T-helper 1 cell treated with Interleukin-12 subunit alpha and Interleukin-12 subunit beta and Interleukin-4 antibody, amounts not matched to agents 30 μg/mL and 1 μg/mL, for 36 hours (primary cell): ENCODE measurements around the gene CLDN2.

Source experiments
- H3K27ac Mint-ChIP-seq: one replicate; pipeline ENCODE4 v1.8.0; 2021; ENCODE audit warnings: mild to moderate bottlenecking, mixed read lengths
- H3K27me3 Mint-ChIP-seq: one replicate; pipeline ENCODE4 v1.8.0; 2021; ENCODE audit warnings: low read depth, mixed read lengths
- H3K36me3 Mint-ChIP-seq: one replicate; pipeline ENCODE4 v1.8.0; 2021; ENCODE audit warnings: low read depth, mixed read lengths
- H3K4me1 Mint-ChIP-seq: one replicate; pipeline ENCODE4 v1.8.0; 2021; ENCODE audit warnings: low read depth, mixed read lengths
- H3K4me3 Mint-ChIP-seq: one replicate; pipeline ENCODE4 v1.8.0; 2021; ENCODE audit warnings: mild to moderate bottlenecking, moderate library complexity, mixed read lengths
- H3K9me3 Mint-ChIP-seq: one replicate; pipeline ENCODE4 v1.8.0; 2021; ENCODE audit warnings: mixed read lengths

Gene CLDN2

DNA sequence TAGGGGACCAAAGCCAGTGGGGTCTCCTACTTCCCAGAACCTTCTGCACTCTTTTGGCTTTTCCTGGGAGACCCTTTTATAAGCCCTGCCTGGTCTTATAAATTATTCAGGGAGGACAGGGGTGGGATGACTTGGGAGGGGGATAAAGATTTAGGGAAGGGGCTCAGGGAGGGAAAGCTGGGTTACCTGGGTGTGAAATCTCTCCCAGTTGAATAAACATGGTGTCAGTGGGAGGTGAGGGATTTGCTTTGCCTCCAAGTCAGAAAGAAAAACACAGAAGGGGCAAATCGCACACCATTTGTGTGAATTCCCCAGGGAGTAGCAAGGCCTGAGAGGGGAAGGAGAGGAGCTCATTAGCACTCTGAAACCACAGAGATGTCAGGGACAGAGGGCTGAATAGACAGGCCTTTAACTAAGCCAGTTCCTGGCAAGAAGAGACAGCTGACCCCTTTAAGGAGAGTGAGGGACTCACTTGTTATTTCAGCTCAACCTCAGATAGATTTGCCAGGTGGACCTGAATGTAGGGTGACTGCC is 16.8 kb upstream of the CLDN2 start, which contains the start of gene RIPPLY1:
Gene RIPPLY1, minus strand, starts transcription at position 51 of the 534 bp plus-strand sequence. CDS start 54 bp downstream, outside the sequence.
- no peaks in the 10 kb centered on the region for H3K9me3 Mint-ChIP-seq
- H3K27ac Mint-ChIP-seq, result no peak within 1 kb of the TSS
- no peak within 1 kb of the TSS for H3K4me3 Mint-ChIP-seq
- no peaks in the 10 kb centered on the region for H3K36me3 Mint-ChIP-seq
- no peaks in the 10 kb centered on the region for H3K27me3 Mint-ChIP-seq
- no peaks in the 10 kb centered on the region for H3K4me1 Mint-ChIP-seq

GRCh38 chrX:106903856-106904528 is 16.2 kb upstream of the CLDN2 start:
- Mint-ChIP-seq H3K4me3 (no peak overlapping the region), H3K4me1 (no peaks in the 10 kb centered on the region), H3K27ac (no peak overlapping the region), H3K27me3 (no peaks in the 10 kb centered on the region), H3K36me3 (no peaks in the 10 kb centered on the region), H3K9me3 (no peaks in the 10 kb centered on the region)

DNA sequence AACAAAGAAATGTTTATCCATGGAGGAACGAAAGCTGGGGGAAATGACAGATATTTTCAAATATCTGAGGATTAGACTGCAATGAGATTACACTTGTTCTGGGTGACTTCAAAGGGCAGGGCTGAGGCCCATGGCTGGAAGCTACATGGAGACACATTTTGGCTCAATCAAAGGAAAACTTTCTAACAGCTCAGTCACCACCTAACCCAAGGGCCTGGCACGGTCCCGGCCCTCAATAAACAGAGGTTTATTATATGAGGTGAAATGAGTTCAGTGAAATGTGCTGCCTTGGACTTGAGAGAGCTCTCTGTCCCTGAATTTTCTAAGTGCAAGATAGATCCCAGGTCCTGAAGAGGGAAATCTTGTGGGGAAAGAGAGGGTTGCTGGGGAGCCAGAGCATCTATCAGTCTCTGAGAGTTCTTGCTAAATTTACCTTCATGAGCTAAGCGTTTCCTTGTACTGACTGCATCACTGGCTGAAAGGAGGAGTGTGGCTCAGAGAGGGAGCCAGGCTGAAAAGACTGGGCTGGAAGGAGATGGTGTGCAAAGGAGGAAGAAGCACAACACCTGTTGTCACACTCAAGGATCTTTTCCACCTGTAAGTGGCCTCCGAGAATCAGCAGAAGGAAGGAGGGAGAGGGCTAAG is 15.0 kb upstream of the CLDN2 start:
- H3K27me3 Mint-ChIP-seq, result no peaks in the 10 kb centered on the region
- no peak overlapping the region for H3K4me3 Mint-ChIP-seq
- H3K9me3 Mint-ChIP-seq, result no peaks in the 10 kb centered on the region
- no peaks in the 10 kb centered on the region for H3K4me1 Mint-ChIP-seq
- no peak overlapping the region for H3K27ac Mint-ChIP-seq
- H3K36me3 Mint-ChIP-seq, result no peaks in the 10 kb centered on the region

GRCh38 chrX:106906361-106906760 is 13.8 kb upstream of the CLDN2 start:
- no peaks in the 10 kb centered on the region for H3K4me1 Mint-ChIP-seq
- no peak overlapping the region for H3K27ac Mint-ChIP-seq
- no peak overlapping the region for H3K4me3 Mint-ChIP-seq
- H3K36me3 Mint-ChIP-seq, result no peaks in the 10 kb centered on the region
- H3K9me3 Mint-ChIP-seq, result no peaks in the 10 kb centered on the region
- no peaks in the 10 kb centered on the region for H3K27me3 Mint-ChIP-seq

DNA sequence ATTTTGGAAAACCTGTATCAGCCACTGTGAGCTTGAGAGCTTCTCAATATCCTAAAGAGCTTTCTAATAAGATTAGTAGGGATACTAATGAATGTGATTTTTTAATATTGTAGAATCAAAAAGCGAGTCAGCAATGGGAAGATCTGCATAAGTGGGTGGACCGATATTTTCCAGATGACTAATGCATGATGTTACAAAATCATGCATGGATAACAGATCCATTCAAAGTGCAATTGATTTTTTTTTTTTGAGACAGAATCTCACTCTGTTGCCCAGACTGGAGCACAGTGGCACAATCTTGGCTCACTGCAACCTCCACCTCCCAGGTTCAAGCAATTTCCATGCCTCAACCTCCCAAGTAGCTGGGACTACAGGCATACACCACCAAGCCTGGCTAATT is 7.3 kb upstream of the CLDN2 start:
- H3K9me3 Mint-ChIP-seq, result no peaks in the 10 kb centered on the region
- H3K4me1 Mint-ChIP-seq, result peaks cover 1% of the 10 kb centered on the region
- no peak overlapping the region for H3K4me3 Mint-ChIP-seq
- no peaks in the 10 kb centered on the region for H3K36me3 Mint-ChIP-seq
- H3K27me3 Mint-ChIP-seq, result peaks cover 3% of the 10 kb centered on the region
- H3K27ac Mint-ChIP-seq, result no peak overlapping the region

DNA sequence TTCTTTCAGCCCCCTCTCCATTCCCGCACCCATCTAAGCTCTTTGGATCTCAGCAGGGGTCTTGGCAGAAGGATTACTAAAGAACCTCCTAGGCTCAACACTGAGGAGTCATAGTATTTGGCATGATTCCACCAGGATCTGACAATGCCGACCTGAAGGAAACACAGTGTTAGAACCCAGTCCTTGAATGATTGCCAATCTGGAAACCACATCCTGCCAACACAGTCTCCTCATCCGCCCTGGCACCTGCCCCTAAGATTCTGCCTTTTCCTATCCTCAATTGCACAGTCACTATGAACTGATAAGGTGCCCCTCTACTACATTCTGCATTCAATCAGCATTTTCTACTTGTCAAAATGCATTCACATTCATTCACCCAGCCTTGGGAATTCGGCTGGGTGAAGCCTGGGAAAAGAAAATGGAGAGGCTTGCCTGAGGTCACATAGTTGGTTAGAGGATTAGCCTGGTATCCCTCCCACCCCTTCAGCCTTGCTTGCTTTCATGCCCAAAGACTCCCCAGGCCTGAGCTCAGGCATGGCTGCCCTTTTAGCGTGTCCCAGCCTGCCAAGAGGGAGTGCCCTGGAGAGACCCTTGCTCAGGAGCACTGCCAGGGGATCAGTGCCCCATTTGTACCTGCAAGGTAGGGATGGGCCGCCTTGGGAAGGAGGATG is 2.2 kb upstream of the CLDN2 start:
- H3K27ac Mint-ChIP-seq, result no peak overlapping the region
- H3K9me3 Mint-ChIP-seq, result no peaks in the 10 kb centered on the region
- peaks cover 1% of the 10 kb centered on the region for H3K4me1 Mint-ChIP-seq
- no peak overlapping the region for H3K4me3 Mint-ChIP-seq
- H3K36me3 Mint-ChIP-seq, result no peaks in the 10 kb centered on the region
- peaks cover 3% of the 10 kb centered on the region for H3K27me3 Mint-ChIP-seq

GRCh38 chrX:106921637-106922036 is 1.4 kb downstream of the CLDN2 start:
- no peaks in the 10 kb centered on the region for H3K9me3 Mint-ChIP-seq
- H3K27ac Mint-ChIP-seq, result no peak overlapping the region
- peaks cover 1% of the 10 kb centered on the region for H3K4me1 Mint-ChIP-seq

DNA sequence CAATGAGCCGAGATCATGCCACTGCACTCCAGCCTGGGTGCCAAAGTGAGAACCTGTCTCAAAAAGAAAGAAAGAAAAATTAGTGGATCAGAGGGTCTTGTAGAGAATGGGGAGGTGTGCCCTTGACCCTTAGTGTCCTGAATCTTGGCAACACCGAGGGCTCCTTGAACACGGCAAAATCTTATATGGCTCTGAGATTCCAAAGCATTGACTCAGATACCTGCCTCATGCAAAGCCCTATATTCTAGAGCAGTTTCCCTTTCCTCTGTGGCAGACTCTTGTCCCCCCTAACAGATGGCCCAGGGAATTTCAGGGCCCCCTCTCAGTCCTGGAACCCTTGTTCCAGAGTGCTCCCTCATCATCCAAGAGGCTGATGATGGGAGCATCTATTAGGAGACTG is 6.8 kb downstream of the CLDN2 start:
- Mint-ChIP-seq H3K27ac (no peak overlapping the region), H3K4me3 (no peak overlapping the region), H3K4me1 (no peaks in the 10 kb centered on the region)

More at GRCh38 chrX:106921637-106922036, 1.4 kb downstream of the CLDN2 start:
- Mint-ChIP-seq H3K4me3 (no peak overlapping the region), H3K36me3 (no peaks in the 10 kb centered on the region), H3K27me3 (peaks cover 3% of the 10 kb centered on the region)

DNA sequence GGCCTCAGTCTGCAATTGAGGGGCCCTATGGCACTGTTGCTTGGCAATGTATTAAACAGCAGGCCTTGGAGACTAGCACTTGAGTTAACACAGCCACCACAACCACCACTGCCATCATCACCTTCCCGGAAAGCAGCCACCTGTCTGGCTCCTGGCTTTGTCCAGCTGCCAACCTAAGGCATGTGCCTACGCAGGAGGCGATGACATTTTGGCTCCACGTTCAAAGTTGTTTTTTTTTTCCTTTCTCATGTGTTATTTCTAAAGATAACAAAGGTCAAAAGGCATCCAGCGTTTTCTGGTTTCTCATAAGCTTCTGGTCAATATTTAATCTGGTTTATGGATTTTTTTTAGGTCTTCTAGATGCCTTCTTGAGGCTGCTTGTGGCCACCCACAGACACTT is 7.5 kb downstream of the CLDN2 start:
- Mint-ChIP-seq H3K4me1 (no peaks in the 10 kb centered on the region), H3K27me3 (no peaks in the 10 kb centered on the region), H3K9me3 (no peaks in the 10 kb centered on the region), H3K4me3 (no peak overlapping the region), H3K27ac (no peak overlapping the region), H3K36me3 (no peaks in the 10 kb centered on the region)

More for the DNA sequence above, 6.8 kb downstream of the CLDN2 start:
- Mint-ChIP-seq H3K36me3 (no peaks in the 10 kb centered on the region), H3K9me3 (no peaks in the 10 kb centered on the region), H3K27me3 (no peaks in the 10 kb centered on the region)

DNA sequence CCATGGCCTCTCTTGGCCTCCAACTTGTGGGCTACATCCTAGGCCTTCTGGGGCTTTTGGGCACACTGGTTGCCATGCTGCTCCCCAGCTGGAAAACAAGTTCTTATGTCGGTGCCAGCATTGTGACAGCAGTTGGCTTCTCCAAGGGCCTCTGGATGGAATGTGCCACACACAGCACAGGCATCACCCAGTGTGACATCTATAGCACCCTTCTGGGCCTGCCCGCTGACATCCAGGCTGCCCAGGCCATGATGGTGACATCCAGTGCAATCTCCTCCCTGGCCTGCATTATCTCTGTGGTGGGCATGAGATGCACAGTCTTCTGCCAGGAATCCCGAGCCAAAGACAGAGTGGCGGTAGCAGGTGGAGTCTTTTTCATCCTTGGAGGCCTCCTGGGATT is 8.0 kb downstream of the CLDN2 start:
- no peaks in the 10 kb centered on the region for H3K36me3 Mint-ChIP-seq
- H3K4me3 Mint-ChIP-seq, result no peak overlapping the region
- H3K27me3 Mint-ChIP-seq, result no peaks in the 10 kb centered on the region
- no peak overlapping the region for H3K27ac Mint-ChIP-seq
- H3K9me3 Mint-ChIP-seq, result no peaks in the 10 kb centered on the region
- H3K4me1 Mint-ChIP-seq, result no peaks in the 10 kb centered on the region

GRCh38 chrX:106931831-106932491 is 11.8 kb downstream of the CLDN2 start:
- Mint-ChIP-seq H3K9me3 (no peaks in the 10 kb centered on the region), H3K27ac (no peak overlapping the region), H3K27me3 (no peaks in the 10 kb centered on the region), H3K4me3 (no peak overlapping the region), H3K36me3 (no peaks in the 10 kb centered on the region), H3K4me1 (no peaks in the 10 kb centered on the region)

DNA sequence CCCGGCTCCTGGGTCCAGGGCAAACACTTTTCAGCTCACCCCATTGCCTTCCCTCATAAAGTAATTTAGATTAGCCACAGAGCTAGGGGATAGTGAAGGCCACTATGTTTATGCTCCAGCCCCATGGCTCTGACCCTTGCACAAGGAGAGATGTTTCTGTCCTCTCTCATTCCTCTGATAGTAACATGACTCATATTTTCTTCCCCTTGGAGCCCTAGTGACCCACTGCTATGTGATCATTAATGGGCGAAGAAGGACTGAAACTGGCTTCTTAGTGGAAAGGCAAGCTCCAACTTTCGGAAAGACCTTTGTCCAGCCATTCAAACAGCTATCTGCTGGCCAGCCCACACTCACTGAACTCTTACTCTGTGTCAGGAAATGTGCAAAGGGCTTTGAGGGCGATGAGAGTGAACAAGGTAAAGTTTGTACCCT is 12.3 kb downstream of the CLDN2 start:
- H3K36me3 Mint-ChIP-seq, result no peaks in the 10 kb centered on the region

DNA sequence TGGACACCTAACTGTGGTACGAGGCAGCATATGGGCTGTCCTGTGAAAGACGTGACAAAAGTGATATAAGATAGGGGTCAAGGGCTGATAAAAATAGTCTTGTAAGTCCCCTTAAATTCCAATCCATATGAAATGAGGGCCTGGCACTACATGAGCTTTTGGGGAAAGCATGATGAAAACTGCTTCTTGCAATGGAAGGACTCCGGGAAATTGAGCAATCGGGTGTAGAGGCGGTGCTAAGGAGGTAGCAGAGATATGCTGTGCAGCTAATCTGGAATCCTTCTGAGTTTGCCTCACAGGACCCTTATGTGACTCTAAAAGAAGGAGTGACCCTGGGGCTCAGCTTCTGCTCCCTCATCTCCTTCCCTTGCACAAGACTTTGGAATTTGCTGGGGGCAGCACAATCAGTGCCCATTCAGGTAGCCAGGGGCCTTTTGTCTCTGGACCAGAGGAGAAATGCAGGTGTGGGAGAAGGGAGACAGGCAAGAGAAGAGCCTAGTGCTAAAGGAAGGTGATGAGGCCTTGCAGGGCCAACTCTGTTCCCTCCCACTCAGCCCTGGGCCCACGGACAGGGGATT is 12.8 kb downstream of the CLDN2 start:
- H3K4me3 Mint-ChIP-seq, result no peak overlapping the region
- H3K27ac Mint-ChIP-seq, result no peak overlapping the region
- H3K9me3 Mint-ChIP-seq, result no peaks in the 10 kb centered on the region
- H3K4me1 Mint-ChIP-seq, result no peaks in the 10 kb centered on the region
- no peaks in the 10 kb centered on the region for H3K36me3 Mint-ChIP-seq
- H3K27me3 Mint-ChIP-seq, result no peaks in the 10 kb centered on the region

More for the DNA sequence above, 12.3 kb downstream of the CLDN2 start:
- no peaks in the 10 kb centered on the region for H3K4me1 Mint-ChIP-seq
- H3K9me3 Mint-ChIP-seq, result no peaks in the 10 kb centered on the region
- no peak overlapping the region for H3K27ac Mint-ChIP-seq
- H3K27me3 Mint-ChIP-seq, result no peaks in the 10 kb centered on the region
- H3K4me3 Mint-ChIP-seq, result no peak overlapping the region

GRCh38 chrX:106933538-106933961 is 13.3 kb downstream of the CLDN2 start:
- no peaks in the 10 kb centered on the region for H3K4me1 Mint-ChIP-seq
- H3K27ac Mint-ChIP-seq, result no peak overlapping the region
- H3K9me3 Mint-ChIP-seq, result no peaks in the 10 kb centered on the region
- no peaks in the 10 kb centered on the region for H3K27me3 Mint-ChIP-seq
- no peak overlapping the region for H3K4me3 Mint-ChIP-seq
- H3K36me3 Mint-ChIP-seq, result no peaks in the 10 kb centered on the region
